ENCODE results near the gene SH2B3.

The SH2B3 gene

GRCh38 chr12:111409403-111409779, 3.7 kb downstream of the SH2B3 start:
- no peak for DNase-seq (ENCODE audit: low read depth)

GRCh38 chr12:111409780-111410430, 4.2 kb downstream of the SH2B3 start:
- DNase-seq (ENCODE audit: low read depth): no peak

GRCh38 chr12:111410431-111411184, 4.9 kb downstream of the SH2B3 start:
- DNase-seq (ENCODE audit: low read depth): no peak

GRCh38 chr12:111411185-111411764, 5.6 kb downstream of the SH2B3 start:
- no peak for DNase-seq (ENCODE audit: low read depth)

GRCh38 chr12:111412007-111412829, 6.5 kb downstream of the SH2B3 start:
- no peak for DNase-seq (ENCODE audit: low read depth)

GRCh38 chr12:111412830-111413441, 7.2 kb downstream of the SH2B3 start:
- DNase-seq (ENCODE audit: low read depth): no peak

- no peak for DNase-seq (ENCODE audit: low read depth)
Observed at GRCh38 chr12:111413442-111414086, 7.8 kb downstream of the SH2B3 start.

- no peak for DNase-seq (ENCODE audit: low read depth)
Observed at GRCh38 chr12:111414711-111415252, 9.1 kb downstream of the SH2B3 start.

GRCh38 chr12:111417290-111417689, 11.6 kb downstream of the SH2B3 start:
- no peak for DNase-seq (ENCODE audit: low read depth)

GRCh38 chr12:111417784-111418593, 12.3 kb downstream of the SH2B3 start:
- no peak for DNase-seq (ENCODE audit: low read depth)

GRCh38 chr12:111418594-111418880, 12.8 kb downstream of the SH2B3 start:
- DNase-seq (ENCODE audit: low read depth): no peak

- DNase-seq (ENCODE audit: low read depth): no peak
Observed at GRCh38 chr12:111419784-111420183, 14.1 kb downstream of the SH2B3 start.

GRCh38 chr12:111420494-111420893, 14.8 kb downstream of the SH2B3 start:
- no peak for DNase-seq (ENCODE audit: low read depth)

- DNase-seq (ENCODE audit: low read depth): no peak
Observed at GRCh38 chr12:111424189-111424792, 18.6 kb downstream of the SH2B3 start.

- DNase-seq (ENCODE audit: low read depth): no peak
Observed at GRCh38 chr12:111424793-111425251, 19.1 kb downstream of the SH2B3 start.

GRCh38 chr12:111425655-111426054, 19.9 kb downstream of the SH2B3 start:
- no peak for DNase-seq (ENCODE audit: low read depth)

GRCh38 chr12:111426344-111427185, 20.8 kb downstream of the SH2B3 start:
- DNase-seq (ENCODE audit: low read depth): no peak

GRCh38 chr12:111427417-111428074, 21.8 kb downstream of the SH2B3 start:
- no peak for DNase-seq (ENCODE audit: low read depth)

Data from stimulated activated CD8-positive, alpha-beta memory T cell treated with anti-CD3 and anti-CD28 coated beads, Interleukin-7, amount 100 ng/mL, for 24 hours (primary cell).